NCI-H1105 treated with DMSO at 0.1 percent for 48 hours (cell line): ENCODE data around the gene RAB3IL1.

ENCODE experiments used
- DNase-seq: peaks from one replicate; lab custom pipeline; 2025; lab: John Stamatoyannopoulos, UW

RAB3IL1 gene

DNA sequence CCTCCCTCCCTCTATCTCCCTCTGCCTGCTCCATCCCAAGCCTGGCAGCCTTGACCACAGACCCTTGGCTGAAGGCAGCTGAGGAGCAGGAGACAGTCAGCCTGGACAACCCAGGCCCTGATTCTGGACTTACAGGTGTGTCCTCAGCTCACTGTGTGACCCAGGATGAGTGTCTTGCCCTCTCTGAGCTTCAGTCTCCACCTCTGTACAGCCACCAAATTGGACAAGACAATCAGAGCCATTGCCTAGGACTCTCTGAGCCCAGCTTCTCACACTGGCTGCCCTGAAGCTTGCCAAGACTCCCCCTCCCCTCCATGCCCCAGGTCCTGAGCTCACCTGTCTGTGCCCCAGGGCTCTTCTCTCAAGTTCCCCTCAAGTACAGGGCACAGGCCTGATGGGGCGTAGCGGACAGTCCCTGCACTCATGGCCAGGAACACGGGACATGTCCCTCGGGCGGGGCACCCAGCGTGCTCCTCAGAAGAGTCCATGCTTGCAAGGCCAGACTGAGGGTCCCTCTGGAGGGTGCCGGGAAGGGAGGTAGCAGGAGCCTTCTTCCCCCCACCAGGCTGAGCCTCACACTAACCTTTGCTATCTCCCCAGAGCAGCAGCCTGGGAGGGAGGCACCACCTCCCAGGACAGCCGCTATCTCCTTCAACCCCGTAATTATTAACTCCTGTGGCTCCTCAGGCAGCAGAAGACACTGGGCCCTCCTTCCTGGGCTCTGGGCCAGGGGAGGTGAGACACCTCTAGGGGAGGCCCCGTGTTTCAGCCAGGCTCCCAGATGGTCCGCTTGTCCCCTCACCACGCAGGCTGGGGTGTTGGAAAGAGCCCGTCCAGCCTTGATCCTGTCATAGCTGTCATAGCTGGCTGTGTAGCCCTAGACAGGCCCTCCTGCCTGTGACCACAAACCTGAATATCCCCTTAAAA is 2.6 kb upstream of the RAB3IL1 start:
- DNase-seq, result no peak

DNA sequence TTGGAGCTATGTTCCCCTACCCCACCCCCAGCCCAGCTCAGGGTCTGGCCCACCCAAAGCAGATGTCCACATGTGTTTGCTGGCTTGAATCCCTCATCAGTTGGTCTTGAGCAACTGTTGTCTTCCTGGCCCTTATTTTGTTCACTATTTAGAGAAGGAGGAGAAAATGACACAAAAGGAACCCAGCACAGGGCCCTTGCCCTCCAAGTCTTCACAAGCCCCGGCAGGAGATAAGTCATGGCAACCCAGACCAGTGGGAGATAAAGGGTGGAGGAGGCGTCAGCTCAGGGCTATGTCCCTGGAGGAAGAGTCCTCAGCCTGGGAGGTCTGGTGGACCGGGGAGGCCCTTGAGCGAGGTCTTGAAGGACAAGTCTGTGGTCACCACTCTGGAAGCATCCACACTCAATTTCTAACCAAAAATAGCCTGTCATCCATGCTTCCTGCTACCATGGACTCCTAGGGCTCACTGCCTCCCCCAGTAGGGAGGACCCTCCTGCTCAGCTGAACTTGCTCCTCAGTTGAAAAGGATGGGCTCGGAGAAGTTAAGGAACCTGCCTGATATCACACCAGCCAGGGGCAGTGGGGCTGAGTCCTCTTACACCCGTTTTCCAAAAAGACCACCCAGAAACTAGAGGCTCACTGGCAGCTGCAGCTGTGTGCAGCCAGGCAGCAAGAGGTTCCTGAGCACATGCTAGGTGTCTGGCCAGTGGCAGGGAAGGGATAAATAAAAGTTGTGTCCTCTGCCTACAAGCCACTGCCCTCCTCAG is 1.8 kb upstream of the RAB3IL1 start:
- DNase-seq, result no peak

DNA sequence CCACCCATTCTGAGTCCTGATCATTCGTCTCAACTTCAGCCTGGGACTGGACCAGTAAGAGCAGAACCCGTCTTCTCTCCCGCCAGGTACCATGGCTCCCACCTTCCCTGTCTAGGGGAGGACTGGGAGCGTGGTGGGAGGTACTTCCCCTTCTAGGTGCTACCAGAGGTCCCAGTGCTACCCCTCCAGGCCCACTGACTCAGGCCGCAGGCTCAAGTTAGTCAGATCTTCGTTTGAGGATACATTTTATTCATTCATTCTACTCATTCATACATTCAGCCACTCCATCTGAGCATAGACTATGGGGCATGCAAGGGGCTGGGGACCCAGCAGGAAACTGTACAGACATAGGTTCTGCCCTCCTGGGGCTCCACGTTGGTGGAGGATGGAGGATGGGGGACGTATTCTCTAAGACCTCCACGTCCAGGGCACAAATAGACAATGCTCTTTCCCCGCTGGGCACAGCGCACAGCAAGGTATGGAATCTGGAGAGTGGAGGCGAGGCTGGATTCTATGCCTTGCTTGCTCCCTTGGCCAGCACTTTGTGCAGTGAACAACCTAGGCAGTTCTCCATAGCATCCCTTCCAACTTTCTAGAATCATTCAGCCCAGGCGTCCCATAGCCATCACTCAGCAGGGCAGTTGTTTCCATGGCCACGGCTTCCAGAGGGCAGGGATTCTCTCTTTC is 1.0 kb upstream of the RAB3IL1 start:
- DNase-seq, result no peak

DNA sequence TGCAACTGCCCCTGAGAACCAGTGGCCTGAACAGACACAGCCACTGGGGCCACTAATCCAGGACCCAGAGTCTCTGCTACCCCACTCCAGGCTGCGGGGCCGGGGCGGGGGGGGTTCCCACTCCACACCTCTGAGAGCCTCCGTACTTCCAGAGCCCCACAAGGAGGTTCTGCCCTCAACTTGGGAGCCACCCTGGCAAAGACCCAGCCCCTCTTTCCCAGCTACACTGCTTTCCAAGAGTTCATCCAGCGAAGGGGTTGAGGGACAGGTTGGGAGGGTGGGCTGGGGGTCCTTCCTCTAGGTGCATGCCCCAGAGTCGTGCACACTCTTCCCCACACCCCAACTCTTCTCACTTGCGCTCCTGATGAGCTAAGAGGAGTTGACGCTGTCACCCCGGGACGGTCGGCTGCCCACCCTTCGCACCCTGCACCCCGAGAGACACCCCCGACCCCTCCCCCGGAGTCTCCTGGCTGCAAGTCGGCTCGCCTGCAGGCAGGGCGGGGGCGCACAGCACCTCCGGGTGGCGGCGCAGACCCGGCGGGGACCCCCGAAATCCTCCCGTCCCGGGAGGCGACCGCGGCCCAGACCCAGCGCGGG is 531 bp downstream of the RAB3IL1 start:
- no peak for DNase-seq

DNA sequence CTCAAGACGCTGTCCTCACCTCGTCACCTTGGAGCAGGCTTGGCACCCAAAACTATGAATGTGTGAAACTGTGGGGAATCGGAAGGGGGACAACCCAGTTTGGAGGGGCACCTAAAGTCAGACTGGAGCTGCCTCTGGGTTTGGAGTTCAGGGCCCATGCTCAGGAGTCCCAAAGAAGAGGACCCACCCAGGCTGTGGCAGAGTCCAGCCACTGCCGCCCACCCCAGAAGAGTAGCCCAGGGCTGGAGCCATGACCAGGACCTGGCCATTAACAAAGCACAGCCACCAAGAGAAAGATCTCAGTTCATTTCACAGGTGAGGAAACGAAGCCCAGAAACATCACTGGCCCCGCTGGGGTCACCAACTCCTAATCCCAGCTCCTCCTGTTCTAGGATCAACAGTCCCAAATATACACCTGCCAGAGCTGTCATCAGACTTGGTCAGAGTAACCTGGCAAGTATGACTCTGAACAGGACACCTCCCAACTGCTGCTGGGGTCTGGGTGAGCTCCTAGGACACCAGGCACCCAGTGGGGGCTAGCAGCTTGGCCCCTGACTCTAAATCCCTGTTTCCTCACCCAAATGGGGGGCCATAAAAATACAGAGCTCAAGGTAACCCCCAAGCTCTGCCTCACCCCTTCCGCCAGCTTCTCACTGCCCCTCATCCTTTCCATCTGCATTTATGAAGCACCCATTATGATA is 2.7 kb downstream of the RAB3IL1 start:
- DNase-seq, result no peak

DNA sequence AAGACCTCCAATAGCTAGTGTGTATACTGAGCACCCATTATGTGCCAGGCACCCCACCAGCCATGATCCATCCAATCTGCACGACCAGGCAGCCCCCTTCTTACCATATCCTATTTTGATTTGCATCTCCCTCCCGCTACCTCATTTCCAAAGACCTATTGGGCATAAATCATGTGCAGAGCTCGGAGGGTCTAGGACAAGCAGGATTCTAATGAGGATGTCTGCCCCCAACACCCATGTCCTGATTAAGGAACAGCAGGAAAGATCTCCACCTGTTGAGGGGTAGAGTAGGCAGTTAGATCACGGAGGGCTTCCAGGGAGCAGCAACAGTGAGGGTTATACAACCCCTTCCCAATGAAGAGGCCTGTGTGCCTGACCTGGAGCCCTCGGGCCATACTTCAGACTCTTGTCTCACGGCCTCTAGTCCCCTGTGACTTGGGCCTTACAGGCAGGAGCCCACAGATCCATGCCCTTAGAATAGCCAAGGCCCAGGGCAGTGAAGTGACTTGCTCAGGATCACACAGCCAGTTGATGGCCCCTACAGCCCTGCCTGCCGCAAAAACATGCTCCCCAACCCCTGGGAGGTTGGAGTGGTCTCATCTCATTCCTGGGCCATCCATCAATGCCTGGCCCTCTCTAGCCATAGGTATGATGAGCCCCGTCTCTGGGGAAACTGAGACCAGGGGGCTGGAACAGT is 3.5 kb downstream of the RAB3IL1 start:
- no peak for DNase-seq

DNA sequence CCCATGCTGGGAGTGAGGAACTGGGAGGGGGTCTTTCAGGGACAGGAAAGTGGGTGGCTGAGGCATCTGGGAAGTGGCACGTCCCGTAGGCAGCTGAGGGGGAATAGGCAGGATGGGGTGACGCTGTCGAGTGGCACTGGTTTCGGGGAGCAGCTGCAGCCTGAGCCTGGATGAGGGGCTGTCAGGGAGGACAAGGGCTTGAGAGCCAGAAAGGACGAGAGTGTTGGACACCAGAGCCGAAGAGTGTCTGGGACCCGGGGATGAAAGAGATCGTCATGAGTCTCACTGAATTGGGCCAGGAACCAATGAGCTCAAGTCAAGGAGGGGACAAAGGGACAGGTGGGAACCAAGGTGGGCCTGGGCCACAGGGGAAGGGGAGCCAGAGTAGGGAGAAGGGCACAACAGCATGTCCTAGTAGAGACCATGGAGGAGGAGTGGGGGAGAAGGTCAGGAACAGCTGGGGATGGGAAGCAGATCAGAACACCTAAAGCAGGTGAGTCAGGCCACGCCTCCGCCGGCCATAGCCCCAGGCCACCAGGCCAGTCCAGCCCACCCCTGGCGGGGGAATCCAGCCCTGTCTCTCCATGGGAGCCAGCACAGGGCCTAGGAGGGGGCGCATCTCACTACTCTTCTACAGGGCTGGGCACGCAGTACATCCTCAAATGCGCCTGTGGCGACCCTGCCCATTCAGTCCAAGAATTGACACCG is 4.2 kb downstream of the RAB3IL1 start:
- DNase-seq, result no peak

DNA sequence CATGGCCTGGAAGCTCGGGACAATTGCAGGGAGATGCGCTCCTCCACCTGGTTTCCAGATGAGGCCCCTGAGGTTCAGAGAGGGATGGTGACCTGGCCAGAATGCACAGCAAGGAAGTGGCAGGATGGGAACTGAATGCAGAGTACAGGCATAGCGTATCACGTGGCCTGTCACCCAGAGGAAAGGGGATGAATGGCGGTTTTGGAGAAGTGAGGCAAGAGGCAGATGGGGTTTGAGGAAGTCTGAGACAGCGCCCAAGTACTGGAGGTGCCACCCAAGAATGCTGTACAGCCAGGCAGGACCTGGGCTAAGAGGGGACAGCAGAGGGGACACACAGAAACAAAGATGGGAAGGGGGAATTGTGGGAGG is 4.9 kb downstream of the RAB3IL1 start:
- no peak for DNase-seq

DNA sequence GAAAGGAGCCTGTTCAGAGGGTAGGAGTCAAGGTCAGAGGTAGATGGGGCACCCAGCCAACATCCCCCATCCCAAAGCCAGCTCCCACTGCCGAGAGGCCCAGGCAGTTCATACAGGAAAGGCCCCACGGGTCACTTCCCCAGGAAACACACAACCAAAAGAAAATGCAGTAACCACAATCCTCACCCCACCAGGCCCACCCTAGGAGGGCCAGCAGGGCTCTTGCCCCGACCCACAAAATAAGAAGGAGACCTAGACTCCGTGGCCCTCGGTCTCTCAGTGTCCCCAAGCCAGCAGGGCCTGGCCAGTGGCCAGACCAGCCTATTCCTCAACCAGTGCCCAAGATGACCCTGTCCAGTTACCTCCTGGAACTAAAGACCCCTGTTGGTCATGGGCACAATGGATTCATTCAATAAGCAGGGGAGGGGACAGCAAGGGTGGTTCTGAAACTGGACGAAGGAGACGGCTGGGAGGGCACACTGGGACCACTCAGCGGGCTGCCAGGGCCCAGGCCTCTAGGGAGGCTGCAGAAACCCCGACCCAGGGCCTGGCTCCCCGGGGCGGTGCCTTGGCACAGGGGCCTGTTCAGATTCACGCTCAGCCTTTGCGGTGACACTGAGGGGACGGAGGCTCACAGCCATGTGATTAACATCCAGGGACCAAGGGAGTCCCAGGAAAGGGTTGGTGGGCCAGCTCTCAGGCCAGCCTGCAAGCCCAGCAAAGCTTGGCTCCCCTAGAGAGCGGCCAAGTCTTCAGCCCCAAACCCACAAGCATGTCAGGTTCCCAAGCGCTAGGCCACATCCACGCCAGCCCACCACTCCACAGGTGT is 5.5 kb downstream of the RAB3IL1 start:
- DNase-seq, result no peak

DNA sequence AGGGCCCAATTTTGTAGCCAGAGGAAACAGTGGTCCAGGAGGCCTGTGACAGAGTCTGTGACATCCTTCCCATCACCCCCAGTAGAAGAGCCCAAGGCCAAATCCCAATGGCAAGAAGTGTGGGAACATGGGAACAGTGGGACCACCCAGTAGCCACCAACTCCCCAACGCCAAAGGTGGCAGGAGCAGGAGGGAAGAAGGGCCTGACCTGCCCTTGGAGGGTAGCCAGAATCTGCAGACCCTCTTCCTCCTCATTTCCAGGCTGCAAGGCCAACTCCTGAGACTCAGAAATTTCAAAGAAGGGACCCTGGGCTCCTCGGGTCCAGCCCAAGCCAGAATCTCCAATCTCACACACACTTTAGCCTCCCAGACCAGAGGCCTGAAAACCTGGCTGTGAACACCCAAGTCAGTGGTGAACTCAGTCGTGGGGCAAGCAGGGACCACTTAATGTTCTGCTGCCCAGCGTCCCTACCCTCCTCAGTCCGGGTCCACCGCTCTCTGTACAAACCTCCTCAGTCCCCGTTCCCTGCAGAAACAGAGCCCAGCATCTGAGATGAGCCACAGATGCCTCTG is 6.2 kb downstream of the RAB3IL1 start:
- DNase-seq, result no peak

DNA sequence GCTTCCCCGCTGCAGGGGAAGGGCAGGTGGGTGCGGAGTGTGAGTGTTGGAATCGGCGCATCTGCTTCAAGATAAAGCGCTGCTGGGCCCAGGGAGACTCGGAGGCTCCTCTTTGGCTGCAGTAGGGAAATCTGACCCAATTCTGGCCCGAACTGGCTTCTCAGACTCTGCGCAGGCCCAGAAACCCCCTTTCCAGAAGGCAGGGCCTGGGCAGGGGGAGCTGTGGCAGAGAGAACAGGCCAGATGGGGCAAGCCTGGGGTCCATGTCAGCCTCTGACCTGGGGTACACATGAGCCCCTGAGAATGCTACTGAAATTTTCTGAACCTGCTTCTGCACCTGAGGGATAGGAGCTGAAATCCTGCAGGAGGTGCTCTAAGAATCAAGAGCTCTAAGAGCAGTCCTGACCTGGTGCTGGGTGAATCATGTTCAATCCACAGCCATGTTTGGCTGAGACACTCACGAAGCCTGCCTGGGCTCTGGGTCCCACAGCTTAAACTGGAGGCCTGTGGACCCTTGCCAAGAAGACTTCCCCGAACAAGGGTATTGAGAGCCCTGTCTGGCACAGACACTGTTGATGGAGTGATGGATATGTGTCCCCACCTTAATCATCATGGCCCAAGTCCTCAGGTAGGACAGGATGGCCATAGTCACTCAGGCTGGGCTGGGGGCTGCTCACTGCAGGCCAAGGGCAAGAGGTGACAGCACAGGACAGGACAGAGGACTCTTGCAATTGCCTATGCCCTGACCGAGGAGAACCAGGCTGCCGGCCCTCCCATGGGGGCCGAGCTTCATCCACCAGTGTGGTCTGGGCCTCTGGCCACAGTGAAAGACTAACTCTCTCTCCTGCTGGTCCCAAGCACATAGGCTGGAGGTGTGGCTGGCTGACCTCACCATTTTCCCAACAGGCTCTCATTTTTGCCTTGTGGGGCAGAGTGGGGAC is 6.9 kb downstream of the RAB3IL1 start:
- no peak for DNase-seq

DNA sequence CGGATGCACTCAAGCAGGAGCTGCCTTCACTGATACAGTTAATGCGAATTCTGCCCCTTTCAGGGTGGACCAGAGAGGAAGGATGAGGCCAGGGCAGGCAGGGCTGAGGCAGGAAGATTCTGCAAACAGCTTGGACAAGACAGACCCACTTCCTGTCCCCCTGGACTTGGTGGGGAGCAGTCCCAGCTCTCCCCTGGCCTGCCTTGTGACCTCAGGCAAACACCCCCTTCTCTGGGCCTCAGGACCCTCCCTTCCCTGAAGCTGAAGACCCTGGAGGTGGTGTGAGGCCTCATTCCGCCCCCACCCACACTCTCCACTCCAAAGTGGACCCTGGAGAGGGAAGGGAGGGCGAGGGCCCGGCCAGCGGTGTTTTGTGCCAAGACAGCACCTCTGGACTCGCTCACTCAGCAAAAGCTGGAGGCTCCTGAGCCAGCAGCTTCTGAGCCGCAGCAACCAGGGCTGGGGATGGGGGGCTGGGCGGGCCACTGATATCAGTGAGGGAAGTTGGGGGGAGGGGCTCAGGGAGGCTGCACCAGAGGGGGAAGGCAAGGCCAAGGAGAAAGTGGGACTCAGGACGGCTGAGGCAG is 8.5 kb downstream of the RAB3IL1 start:
- no peak for DNase-seq

DNA sequence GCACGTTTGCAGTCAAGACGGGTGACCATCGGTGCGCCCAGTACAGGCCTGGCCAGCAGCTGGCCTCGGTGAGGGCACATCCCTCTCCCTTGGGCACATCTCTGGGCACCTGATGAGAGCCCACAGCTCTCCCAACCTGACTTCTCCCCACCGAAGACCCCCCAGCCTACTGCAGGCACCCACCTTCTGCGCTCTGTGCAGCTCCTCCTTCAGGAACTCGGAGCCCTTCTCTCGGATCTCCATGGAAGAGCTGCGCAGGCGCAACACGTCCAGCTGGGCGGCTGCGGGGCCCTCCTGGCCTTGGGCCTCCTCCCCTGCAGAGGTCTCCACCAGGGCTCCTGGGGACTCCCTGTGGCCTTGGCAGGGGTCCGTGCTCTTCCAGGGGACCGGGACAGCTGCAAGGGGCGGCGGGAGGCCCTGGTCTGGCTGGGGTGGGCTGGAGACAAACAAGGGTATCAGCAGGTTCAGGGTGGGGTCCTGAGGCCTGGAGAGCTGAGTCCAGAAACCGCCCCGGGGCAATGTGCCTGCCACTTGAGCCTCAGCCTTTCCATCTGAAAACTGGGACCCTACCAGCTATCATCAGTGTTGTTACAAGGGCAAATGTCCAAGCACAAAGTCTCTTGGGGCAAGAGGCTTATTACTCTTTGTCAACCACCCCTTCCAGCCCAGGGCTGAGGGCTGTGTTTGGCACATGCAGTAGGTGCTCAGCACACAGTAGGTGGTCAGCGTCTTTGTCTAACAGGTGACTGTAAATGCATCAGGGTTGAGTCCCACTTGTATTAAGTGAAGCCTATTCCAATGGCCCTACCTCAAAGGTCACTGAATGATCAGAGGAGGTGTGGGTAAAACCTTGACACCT is 9.3 kb downstream of the RAB3IL1 start:
- no peak for DNase-seq

DNA sequence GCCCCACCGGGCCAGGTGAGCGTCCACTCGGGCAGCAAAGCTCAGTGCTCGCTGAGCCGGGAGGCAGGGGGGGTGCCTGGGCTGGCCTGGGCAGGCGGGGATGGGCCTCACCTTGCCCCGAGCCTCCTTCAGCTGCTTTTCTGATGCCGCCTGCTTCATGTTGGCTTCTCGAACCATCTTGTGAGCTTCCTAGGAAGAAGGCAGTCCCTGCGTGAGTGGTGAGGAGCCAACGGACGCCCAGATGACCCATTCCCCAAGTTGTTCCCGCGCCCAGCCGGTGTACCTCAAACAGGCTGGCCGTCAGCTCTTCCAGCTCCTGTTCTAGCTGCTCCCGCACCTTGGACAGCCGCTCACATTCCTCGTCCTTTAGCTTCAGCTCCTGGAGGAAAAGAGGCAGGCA is 10.1 kb downstream of the RAB3IL1 start:
- no peak for DNase-seq

DNA sequence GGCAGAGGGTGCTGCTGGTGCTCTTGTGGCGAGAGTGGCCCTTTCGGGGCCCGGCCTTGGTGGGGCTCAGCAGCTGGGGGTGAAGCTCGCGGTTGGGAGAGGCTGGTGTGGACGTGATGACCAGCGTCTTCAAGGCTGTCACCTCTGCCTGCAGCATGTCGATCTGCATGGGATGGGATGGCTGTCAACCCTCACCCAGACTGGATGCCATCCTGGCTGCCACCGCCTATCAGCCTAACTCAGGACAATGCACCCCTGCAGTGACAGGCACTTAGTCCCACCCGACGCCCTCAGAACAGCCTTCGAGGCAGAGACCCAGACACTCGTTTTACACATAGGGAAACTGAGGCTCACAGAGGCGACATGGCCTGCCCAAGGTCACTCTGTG is 10.8 kb downstream of the RAB3IL1 start:
- no peak for DNase-seq

DNA sequence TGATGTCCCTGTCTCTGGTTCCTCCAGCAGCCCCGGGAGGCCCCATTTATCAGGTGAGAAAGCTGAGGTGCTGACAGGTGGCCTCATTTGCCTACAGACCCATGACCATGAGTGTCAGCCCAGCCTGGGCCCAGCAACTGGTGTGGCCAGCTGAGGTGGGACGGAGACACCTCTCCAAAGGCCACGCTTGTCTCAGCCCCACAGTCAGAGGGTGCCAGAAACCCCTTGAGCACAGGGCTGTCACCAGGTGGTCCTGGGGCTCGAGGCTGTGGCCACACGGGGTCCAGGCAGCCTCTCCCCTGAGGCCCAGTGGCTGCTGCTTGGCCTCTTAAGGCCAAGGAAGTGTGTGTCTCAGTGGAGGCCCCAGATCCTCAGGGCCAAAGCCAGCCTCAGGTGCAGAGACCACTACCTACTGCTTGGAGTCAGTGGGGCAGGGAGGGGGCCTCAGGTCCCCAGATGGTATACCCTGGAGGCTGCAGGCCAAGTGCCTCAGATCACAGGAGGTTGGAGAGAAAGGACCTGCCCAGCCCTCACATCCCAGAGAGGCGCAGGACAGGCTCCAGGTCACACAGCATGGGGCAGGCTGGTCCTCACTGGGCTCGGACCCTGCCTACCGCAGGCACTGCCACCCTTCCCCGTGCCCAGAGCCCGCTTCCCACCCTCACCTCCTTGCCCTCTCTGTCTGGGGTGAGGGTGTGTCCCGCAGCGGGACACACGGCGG is 11.4 kb downstream of the RAB3IL1 start:
- DNase-seq, result no peak
